NCI-H1694 (cell line): ENCODE measurements around the gene CHORDC1.
"Not testable (repeated sequence)": the region's sequence is repeated elsewhere in the genome, so short reads cannot be mapped to it uniquely, and the experiment has no call there.

Experiments
- DNase-seq: peaks from one replicate; lab custom pipeline; 2025; lab: John Stamatoyannopoulos, UW

Gene CHORDC1

DNA sequence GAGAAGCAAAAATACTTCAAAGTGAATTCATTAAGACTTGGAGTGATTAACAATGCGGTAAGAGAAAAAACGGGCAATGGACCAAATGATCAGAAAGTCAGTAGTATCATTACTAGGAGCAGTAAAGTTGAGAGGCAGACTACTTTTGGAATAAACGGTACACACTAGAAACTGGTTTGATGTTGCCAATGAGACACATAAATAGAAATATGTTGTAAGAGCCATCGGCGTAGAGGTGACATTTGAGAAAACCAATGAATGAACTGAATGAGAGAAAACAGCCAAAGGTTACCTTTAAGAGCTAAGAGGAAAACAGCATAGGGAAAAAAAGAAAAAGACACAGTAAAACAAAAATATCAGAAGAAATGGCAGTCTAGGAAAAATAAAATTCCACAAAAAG, 6.2 kb downstream of the CHORDC1 start:
- no peak for DNase-seq

DNA sequence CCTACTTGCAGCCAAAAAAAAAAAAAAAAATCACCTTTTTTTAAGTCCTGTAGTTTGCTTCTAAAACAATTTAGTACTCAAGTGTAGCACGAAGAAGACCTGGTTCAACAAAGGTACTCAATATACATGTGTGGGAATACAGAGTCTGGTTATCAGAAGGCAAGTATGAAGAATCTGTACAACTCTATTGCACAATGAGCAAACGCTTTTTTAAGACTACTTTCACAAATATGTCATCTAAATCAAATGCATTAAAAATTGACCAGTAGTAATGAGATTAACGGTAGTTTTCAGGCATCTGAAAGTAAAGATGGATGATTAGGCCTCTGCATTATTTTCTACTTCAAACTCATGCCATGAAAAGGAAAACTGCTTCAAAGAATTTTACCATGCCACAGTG, 9.5 kb downstream of the CHORDC1 start:
- no peak for DNase-seq

DNA sequence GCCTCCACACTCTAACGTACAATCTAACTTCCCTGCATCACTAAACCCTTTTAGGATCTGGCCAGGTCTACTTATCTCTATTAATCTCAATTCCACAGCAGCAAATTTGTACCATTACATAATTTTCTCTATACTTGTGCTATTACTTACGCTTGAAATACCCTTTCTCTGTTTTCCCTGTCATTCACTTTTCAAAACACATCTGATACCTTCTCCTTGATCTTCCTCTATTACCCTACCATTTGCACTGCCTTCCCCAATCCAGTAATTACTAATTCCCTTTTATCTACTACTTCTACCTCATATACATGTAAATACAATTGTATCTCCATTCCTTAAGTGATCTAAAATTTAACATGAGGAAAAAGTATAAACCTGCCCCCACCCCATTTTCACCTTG, 14.0 kb downstream of the CHORDC1 start:
- no peak for DNase-seq

DNA sequence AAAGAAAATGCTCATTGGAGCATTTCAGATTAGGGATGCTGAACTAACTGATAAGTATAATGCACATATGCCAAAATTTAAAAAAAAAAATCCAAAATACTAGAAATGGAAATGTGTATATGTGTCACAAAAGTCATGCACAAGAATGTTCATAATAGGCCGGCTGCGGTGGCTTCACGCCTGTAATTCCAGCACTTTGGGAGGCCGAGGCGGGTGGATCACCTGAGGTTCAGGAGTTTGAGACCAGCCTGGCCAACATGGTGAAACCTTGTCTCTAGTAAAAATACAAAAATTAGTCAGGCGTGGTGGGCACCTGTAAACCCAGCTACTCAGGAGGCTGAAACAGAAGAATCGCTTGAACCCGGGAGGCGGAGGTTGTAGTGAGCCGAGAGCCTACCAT, 14.9 kb downstream of the CHORDC1 start:
- not testable (repeated sequence) for DNase-seq

GRCh38 chr11:90204832-90205646, 17.8 kb downstream of the CHORDC1 start:
- no peak for DNase-seq

DNA sequence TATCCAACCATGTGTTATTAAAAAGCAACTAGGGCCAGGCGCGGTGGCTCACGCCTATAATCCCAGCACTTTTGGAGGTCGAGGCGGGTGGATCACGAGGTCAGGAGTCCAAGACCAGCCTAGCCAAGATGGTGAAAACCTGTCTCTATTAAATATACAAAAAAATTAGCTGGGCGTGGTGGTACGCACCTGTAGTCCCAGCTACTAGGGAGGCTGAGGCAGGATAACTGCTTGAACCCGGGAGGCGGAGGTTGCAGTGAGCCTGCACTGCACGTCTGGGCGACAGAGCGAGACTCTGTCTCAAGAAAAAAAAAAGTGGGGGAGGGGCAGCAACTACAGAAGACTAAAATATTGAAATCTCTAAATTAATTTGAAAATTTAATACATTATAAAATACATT, 18.4 kb downstream of the CHORDC1 start:
- DNase-seq = no peak

- DNase-seq = no peak
Observed at GRCh38 chr11:90202342-90202741, 20.5 kb downstream of the CHORDC1 start.

GRCh38 chr11:90197377-90197776, 25.5 kb downstream of the CHORDC1 start:
- no peak for DNase-seq

GRCh38 chr11:90192869-90193582, 29.8 kb downstream of the CHORDC1 start:
- no peak for DNase-seq

DNA sequence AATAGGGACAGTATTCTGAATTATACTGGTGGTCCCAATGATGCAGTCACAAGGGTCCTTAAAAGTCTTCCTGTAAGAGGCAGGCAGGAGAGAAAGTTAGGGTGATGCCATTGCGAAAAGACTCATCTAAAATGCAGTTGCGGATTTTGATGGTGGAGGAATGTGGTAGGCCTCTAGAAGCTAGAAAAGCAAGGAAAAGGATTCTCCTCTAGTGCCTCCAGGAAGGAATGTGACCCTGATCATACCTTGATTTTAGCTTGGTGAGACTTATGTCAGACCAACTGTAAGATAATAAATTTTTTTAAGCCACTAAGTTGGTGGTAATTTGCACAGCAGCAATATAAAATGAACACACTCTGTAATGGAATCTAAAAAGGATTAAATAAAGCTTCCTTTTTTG, 33.8 kb downstream of the CHORDC1 start:
- no peak for DNase-seq

DNA sequence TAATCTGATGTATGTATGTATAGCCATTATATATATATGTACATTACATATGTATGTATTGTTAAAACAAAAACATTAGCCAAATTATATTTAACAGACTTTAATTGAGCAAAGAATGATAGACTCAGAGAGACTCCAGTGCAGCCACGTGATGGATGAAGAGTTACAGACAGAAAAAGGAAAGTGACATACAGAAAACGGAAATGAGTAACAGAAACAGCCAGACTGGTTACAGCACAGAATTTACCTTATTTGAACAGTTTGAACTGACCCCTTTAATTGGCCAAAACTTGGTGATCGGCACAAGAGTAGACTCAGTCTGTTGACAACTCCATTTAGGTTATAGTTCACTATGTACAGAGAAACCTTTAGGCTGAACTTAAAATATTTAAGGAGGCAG, 35.0 kb downstream of the CHORDC1 start:
- DNase-seq = no peak

DNA sequence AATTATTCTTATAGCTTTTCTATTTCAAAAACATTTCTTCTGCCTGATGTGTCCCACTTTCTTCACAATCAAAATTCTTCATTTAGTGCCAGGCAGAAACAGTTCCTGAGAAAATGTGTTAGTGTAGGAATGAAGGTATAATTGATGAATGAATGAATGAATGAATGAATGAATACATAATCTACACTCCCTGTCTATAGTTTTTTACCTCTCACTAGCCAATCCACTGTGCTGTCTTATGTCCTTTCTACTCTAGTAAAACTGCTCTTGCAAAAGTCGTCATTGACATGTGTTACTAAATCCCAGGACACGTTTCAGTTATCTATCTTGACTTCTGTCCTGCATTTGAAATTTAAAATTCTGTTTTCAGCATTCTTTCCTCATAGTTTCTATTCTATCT, 42.9 kb downstream of the CHORDC1 start:
- no peak for DNase-seq

- DNase-seq = no peak
Observed at GRCh38 chr11:90178751-90179150, 44.1 kb downstream of the CHORDC1 start.

GRCh38 chr11:90176069-90176468, 46.8 kb downstream of the CHORDC1 start:
- DNase-seq = no peak

GRCh38 chr11:90171359-90171758, 51.5 kb downstream of the CHORDC1 start:
- DNase-seq = no peak

DNA sequence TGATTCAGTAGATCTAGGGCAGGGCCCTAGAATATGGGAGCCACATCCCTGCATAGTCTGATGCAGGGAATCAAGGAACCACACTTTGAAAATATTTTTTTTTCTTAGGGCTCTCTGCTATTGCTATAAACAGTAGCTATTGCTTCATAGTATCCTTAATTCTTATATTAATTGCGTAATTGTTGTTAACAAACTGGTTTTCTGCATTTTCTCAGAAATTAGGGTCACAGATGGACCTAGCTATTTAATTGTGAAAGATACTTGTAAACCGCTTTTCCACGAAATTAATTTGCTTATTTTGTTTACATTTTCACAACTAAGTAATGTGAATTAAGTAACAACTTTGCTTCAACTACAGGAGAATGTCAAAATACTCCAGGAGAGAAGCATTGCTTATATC, 54.3 kb downstream of the CHORDC1 start:
- DNase-seq = no peak

GRCh38 chr11:90167704-90168103, 55.1 kb downstream of the CHORDC1 start:
- DNase-seq = not testable (repeated sequence)

DNA sequence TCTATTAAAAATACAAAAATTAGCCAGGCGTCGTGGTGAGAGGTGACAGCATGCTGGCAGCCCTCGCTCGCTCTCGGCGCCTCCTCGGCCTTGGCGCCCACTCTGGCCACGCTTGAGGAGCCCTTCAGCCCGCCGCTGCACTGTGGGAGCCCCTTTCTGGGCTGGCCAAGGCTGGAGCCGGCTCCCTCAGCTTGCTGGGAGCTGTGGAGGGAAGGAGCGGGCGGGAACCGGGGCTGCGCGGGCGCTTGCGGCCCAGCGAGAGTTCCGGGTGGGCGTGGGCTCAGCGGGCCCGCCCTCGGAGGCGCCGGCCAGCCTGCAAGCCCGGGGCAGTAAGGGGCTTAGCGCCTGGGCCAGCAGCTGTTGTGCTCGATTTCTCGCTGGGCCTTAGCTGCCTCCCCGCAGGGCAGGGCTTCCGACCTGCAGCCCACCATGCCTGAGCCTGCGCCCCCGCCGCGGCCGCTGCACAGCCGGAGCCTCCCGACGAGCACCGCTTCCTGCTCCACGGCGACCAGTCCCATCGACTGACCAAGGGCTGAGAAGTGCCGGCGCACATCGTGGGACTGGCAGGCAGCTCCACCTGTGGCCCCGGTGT, 55.8 kb downstream of the CHORDC1 start:
- not testable (repeated sequence) for DNase-seq
